ENCODE data around the gene GRIN2C.
"Not testable (repeated sequence)": the region's sequence is repeated elsewhere in the genome, so short reads cannot be mapped to it uniquely, and the experiment has no call there.

GRIN2C gene

DNA sequence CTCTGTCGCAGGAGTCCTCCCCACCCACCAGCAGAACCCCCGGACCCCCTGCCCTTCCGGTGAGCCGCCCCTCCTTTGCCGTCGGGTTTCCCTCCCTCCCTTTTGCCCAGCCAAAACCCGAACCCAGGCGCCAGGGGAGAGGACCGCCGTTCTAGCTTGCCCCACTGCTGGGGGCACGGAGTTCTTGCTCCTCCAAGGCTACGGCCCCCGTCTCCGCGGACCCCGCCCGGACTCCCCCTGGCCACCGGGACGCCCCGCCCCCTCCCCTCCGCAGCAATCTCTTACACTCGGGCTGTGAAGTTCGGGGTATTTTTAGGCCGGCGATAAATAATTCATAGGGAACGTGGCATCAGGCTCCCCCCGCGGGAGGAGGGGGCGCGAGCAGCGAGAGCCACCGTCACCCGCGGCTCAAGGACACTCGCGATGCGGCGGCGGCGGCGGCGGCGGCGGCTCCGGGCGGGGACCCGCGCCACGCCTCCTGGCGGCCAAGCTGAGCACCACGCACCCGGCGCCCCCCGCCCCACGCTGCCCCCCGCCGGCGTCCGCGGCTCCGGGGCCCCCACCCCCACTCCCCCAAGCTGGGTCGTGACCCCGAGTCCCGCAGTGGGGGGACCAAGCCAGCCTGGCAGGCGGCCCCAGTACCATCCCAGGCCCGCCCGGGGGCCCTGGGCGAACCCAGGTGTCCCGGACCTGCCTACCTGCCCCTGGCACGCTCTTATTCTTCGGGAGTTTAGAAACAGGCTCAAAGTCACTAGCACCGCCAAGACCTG, at the start of gene GRIN2C:
GRIN2C (minus strand) TSS at position 427 of the 770 bp plus-strand sequence. CDS start 4,793 bp downstream, outside the sequence.
- no peak for TF ChIP-seq MYC (IDR thresholded peaks at IDR 0.05; ENCODE audit: low read depth, low read length)
- TF ChIP-seq, protein P1, sequence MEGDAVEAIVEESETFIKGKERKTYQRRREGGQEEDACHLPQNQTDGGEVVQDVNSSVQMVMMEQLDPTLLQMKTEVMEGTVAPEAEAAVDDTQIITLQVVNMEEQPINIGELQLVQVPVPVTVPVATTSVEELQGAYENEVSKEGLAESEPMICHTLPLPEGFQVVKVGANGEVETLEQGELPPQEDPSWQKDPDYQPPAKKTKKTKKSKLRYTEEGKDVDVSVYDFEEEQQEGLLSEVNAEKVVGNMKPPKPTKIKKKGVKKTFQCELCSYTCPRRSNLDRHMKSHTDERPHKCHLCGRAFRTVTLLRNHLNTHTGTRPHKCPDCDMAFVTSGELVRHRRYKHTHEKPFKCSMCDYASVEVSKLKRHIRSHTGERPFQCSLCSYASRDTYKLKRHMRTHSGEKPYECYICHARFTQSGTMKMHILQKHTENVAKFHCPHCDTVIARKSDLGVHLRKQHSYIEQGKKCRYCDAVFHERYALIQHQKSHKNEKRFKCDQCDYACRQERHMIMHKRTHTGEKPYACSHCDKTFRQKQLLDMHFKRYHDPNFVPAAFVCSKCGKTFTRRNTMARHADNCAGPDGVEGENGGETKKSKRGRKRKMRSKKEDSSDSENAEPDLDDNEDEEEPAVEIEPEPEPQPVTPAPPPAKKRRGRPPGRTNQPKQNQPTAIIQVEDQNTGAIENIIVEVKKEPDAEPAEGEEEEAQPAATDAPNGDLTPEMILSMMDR (IDR thresholded peaks at IDR 0.05; ENCODE audit: low read depth, low read length): no peak
- TF ChIP-seq, protein P2, sequence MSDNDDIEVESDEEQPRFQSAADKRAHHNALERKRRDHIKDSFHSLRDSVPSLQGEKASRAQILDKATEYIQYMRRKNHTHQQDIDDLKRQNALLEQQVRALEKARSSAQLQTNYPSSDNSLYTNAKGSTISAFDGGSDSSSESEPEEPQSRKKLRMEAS (IDR thresholded peaks at IDR 0.05; ENCODE audit: low read depth, low read length): no peak
- TF ChIP-seq POLR2A (IDR thresholded peaks at IDR 0.05; ENCODE audit: extremely low read depth, insufficient read length): no peak
- H3K4me3 ChIP-seq (ENCODE audit: low read depth, low read length): no peak within 1 kb of the TSS
- no peak for DNase-seq (ENCODE audit: low read depth)

DNA sequence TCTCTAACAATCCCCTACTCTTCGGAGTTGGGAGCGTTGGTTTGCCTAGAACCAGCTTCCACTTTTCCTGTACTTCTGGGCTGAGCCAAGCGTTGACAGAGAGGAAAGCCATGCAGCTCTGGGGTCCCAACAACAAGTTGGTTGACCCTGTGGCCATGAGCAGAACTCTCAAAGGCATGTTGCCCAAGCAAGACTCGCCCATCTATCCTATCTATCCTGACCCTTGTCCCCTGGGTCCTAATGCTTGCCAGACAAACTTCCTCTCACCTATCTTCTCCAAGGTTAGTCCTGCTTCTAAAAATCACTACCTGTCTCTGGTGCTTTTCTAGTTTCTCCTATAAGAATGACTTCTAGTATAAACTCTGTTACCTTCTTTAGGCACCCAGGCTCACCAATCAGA, 49.4 kb upstream of the GRIN2C start:
- DNase-seq (ENCODE audit: low read depth); H3K4me3 ChIP-seq (ENCODE audit: low read depth, low read length): not testable (repeated sequence)

DNA sequence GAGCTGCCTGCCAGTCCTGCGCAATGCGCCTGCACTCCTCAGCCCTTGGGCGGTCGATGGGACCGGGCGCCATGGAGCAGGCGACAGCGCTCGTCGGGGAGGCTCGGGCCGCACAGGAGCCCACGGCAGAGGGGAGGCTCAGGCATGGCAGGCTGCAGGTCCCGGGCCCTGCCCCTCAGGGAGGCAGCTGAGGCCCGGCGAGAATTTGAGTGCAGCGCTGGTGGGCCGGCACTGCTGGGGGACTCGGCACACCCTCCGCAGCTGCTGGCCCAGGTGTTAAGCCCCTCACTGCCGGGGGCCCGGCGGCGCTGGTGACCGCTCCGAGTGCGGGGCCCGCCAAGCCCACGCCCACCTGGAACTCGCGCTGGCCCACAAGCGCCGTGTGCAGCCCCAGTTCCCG, 47.3 kb upstream of the GRIN2C start:
- TF ChIP-seq, protein P1 (IDR thresholded peaks at IDR 0.05; ENCODE audit: low read depth, low read length): no peak
- TF ChIP-seq, protein P2 (IDR thresholded peaks at IDR 0.05; ENCODE audit: low read depth, low read length): no peak
- TF ChIP-seq MYC (IDR thresholded peaks at IDR 0.05; ENCODE audit: low read depth, low read length): no peak
- no peak for TF ChIP-seq POLR2A (IDR thresholded peaks at IDR 0.05; ENCODE audit: extremely low read depth, insufficient read length)
- no peak overlapping the region for H3K4me3 ChIP-seq (ENCODE audit: low read depth, low read length)
- DNase-seq (ENCODE audit: low read depth): no peak

DNA sequence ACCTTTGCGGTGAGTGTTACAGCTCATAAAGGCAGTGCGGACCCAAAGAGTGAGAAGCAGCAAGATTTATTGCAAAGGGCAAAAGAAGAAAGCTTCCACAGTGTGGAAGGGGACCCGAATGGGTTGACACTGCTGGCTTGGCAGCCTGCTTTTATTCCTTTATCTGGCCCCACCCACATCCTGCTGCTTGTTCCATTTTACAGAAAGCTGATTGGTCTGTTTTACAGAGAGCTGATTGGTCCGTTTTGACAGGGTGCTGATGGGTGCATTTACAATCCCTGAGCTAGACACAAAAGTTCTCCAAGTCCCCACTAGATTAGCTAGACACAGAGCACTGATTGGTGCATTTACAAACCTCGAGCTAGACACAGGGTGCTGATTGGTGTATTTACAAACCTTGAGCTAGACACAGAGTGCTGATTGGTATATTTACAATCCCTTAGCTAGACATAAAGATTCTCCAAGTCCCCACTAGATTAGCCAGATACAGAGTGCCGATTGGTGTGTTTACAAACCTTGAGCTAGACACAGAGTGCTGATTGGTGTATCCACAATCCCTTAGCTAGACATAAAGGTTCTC, 46.6 kb upstream of the GRIN2C start:
- H3K4me3 ChIP-seq (ENCODE audit: low read depth, low read length); DNase-seq (ENCODE audit: low read depth): not testable (repeated sequence)

DNA sequence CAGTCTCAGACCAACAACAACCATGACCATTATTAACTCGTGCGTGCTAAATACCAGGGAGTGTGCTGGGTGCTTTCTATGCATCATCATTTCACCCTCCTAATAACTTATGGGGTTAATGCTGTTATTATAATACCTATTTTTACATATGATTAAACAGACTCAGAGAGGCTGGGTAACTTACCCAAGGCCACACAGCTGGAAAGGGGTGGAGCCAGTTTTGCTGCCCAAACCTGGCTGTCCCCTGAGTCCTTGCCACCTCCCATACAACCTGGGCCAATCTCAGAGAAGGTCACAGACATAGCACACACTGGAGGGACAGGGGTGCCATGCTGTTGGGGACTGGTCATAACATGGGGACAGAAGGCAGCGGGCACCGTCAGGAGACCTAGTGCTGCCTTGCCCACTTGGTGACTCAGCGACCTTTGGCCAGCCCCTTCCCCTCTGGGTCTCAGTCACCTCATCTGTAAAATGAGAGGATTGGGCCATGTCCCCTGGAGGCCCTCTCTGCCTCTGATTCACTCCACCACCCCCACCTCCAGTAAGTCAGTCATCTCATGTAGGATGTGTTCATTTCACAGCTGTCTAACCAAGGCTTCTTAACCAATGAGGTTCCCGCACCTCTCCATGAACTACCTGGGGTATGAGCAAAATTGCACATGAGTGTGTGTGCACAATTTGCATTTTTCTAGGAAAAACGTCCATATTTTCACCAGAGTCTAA, 45.2 kb upstream of the GRIN2C start:
- TF ChIP-seq, protein P1 (IDR thresholded peaks at IDR 0.05; ENCODE audit: low read depth, low read length): no peak
- TF ChIP-seq, protein P2 (IDR thresholded peaks at IDR 0.05; ENCODE audit: low read depth, low read length): no peak
- TF ChIP-seq MYC (IDR thresholded peaks at IDR 0.05; ENCODE audit: low read depth, low read length): no peak
- TF ChIP-seq POLR2A (IDR thresholded peaks at IDR 0.05; ENCODE audit: extremely low read depth, insufficient read length): no peak
- H3K4me3 ChIP-seq (ENCODE audit: low read depth, low read length): no peak overlapping the region
- no peak for DNase-seq (ENCODE audit: low read depth)

DNA sequence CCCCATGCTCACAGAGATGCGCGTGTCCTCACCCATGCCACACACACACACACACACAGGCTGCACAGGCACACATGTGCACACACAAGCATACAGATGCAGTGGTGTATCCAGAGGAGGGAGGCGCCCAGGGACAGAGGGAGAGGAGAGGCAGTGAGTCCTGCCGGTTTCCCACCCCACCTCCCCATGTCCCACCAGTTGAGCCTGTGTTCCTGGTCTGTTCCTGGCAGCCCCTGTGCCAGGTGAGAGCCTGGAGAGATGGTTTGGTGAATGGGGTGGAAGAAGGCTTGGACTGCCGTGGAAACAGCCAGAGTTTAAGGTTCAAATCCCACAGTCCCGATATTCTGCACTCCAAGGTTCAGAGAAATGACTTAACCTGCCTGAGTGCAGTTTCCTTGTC, 44.0 kb upstream of the GRIN2C start:
- DNase-seq (ENCODE audit: low read depth): no peak
- no peak for TF ChIP-seq MYC (IDR thresholded peaks at IDR 0.05; ENCODE audit: low read depth, low read length)
- no peak for TF ChIP-seq POLR2A (IDR thresholded peaks at IDR 0.05; ENCODE audit: extremely low read depth, insufficient read length)
- TF ChIP-seq, protein P1 (IDR thresholded peaks at IDR 0.05; ENCODE audit: low read depth, low read length): no peak
- TF ChIP-seq, protein P2 (IDR thresholded peaks at IDR 0.05; ENCODE audit: low read depth, low read length): no peak
- H3K4me3 ChIP-seq (ENCODE audit: low read depth, low read length): no peak overlapping the region

Data from NB4 (cell line).